ENCODE data around the gene HDGFL1.

- TF ChIP-seq POLR2A (IDR thresholded peaks at IDR 0.05) (no peak), CTCF (IDR thresholded peaks at IDR 0.05) (no peak)
Measured at GRCh38 chr6:22605736-22606135, 36.4 kb downstream of the HDGFL1 start.
